T47D (cell line): ENCODE measurements around the gene ZNF672.
A peak's percentile ranks its signal among the peaks of the same experiment; 100 is the strongest.
"Not testable (repeated sequence)": the region's sequence is repeated elsewhere in the genome, so short reads cannot be mapped to it uniquely, and the experiment has no call there.

ENCODE experiments used
- DNase-seq, 2 experiments: peaks; one replicate each; pipeline versions ENCODE4 v3.0.0 to v3.0.0-alpha.2; 2011 to 2012; ENCODE audit warnings: low read depth in 1 of 2, low spot score in 1 of 2
- JUND ChIP-seq: IDR thresholded peaks from 2 replicates; pipeline ENCODE4 v1.6.1; 2012; ENCODE audit warnings: low read depth
- in situ Hi-C: cut with HindIII; loops from 2 replicates; pipeline ENCODE4 v1.10.0; 2016; ENCODE audit warnings: low sequenced_read_pairs, low pct_unique_long_range_greater_than_20kb

The ZNF672 gene

GRCh38 chr1:248873993-248874533 lies 36.0 kb downstream of the ZNF672 start:
- TF ChIP-seq JUND, result no peak
- DNase-seq, result peak in 1 of 2 experiments; percentile 92
- in situ Hi-C loops, result no loop called here

DNA sequence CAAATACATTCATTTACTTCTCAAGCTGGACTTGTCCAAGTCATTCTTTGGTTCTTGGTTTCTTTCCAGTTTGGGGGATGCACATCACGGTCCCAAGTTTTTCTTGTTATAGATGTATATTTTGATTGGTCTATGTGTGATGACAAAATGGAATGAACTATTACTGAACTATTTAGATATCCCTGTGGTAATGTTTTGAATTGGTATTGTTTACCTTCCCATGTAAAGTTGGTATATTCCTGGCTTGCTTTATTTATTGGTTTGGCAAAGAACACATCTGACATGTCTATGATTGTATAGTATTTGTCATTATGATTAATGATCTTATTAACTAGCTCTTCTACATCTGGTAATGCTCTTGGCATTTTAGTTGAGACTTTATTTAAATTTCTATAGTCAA lies 43.2 kb downstream of the ZNF672 start:
- no peak for TF ChIP-seq JUND
- in situ Hi-C loops, result no loop called here
- DNase-seq, result no peak

DNA sequence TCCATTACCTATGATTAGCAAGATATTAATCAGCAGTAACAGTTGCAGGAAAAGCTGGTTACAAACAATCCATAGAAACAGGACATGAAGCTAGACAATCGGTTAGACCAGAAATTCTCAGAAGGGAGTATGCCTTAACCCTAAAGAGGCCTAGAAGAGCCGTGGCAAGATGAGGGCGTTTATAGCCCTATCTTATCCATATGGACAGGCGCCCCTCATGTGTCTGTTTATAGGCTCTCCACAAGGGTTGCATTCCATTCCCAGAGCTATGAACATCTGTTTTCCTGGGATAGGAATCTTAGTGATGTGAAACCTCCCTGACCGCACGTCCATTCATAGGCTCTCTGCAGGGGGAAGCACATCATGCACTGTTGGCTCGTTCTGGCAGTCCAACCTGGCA lies 44.4 kb downstream of the ZNF672 start:
- DNase-seq, result not testable (repeated sequence)

DNA sequence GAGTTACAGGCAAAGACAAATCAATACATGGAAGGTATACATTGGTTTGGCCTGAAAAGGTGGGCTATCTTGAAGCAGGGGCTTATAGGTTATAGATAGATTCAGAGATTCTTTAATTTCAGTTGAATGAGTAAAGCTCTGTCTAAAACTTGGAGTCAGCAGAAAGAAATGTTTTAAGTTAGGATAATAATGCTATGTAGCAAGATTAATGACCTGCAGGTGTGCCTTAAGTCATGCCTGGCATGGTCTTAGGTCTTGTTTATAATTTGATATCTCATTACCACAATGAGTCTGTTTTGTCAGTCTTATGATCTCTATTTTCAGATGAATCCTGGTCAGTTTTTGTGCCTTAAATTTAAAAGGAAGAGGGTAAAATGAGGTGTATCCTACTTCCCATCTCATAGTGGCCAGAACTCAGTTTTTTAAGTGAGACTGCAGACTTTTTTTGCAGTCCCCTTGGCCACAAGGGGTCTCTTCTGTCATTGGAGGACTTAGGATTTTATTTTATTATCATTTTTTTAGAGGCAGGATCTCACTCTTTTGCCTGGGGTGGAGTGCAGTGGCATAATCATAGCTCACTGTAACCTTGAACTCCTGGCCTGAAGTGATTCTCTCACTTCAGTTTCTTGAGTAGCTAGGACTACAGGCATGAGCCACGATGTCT lies 46.7 kb downstream of the ZNF672 start:
- no peak for TF ChIP-seq JUND
- in situ Hi-C loops, result no loop called here
- DNase-seq, result no peak

More for the DNA sequence above, 44.4 kb downstream of the ZNF672 start:
- in situ Hi-C loops, result not testable (repeated sequence)

DNA sequence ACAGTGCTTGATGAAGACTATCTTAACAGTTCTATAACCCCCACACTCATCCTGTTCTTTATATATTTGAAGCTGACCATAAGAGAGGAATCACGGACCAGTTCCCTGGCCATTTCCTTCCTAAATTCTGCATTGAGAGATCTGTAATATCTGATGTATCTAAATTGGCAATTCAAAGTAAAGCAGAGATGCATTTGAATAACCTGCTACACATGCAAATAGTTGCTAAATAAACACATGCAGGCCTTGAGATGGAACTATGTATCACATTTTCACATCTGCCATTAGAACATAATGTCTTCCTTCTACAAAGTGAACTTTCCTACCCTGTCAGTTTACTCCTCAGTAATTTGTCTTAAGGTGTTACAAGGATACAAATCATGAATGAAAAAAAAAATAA lies 47.6 kb downstream of the ZNF672 start:
- in situ Hi-C loops, result no loop called here
- DNase-seq, result no peak
- no peak for TF ChIP-seq JUND

- no peak for DNase-seq
These were observed 48.3 kb downstream of the ZNF672 start for GRCh38 chr1:248886237-248886895.

DNA sequence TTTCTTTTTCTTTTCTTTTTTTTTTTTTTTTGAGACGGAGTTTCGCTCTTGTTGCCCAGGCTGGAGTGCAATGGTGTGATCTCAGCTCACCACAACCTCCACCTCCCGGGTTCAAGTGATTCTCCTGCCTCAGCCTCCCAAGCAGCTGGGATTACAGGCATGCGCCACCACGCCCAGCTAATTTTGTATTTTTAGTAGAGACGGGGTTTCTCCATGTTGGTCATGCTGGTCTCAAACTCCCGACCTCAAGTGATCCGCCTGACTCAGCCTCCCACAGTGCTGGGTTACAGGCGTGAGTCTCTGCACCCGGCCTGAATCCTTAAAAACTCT lies 51.9 kb downstream of the ZNF672 start:
- in situ Hi-C loops, DNase-seq: not testable (repeated sequence)

More at GRCh38 chr1:248886237-248886895, 48.3 kb downstream of the ZNF672 start:
- no peak for TF ChIP-seq JUND
- in situ Hi-C loops, result no loop called here

DNA sequence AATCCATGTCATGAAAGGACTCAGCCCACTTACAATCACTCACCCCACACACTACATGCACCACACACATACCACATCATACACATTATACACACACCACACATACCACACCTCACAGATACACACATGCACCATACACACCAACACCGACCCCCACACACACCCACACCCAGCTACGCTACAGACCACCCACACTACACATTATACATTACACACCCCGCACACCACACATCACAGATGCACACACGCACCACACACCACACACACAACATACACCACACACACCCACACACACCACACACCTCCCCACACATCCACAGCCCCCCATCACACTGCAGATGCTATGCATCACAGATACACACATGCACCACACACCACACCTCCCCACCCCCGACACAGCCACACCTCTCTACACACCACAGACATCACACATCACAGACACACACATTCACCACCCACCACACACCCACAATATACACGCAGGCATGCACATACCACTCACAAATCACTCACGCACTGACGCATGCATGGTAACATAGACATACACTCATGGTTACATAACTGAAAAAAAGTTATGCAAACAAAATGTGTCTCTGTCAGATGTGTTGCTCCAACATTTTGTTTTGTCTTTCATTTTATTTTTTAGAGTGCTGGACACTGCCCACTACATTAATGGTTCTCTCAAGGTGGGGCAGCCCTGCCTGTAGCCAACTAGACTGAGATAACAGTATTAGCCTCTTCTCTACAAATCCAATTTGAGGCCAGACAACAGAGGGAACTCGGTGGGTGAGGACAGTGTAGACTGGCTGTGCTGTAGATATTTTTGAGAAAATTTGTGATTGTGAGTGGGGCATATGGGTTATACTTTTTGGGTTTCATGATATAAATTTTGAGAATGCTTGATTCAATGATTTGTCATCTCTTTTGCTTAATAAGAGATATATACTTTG lies 52.8 kb downstream of the ZNF672 start:
- in situ Hi-C loops, result no loop called here
- no peak for TF ChIP-seq JUND
- DNase-seq, result no peak

DNA sequence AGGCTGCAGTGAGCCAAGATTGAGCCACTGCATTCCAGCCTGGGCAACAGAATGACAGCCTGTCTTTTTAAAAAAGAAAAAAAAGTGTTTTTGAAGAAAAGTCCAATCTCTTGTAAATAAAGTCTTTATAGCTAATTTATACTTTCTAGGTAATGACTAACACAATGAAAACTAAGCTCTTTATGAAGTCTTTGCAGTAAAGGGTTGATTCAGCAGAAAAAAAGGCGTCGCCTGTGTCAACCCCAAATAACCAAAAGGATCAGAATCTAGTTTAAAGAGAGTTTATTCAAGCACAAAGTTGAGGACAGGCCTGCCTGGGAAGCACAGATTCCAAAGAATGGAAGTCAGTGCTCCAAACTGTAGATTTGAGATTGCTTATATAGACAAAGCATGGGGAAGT lies 53.7 kb downstream of the ZNF672 start:
- TF ChIP-seq JUND, result no peak
- DNase-seq, result no peak
- in situ Hi-C loops, result no loop called here

DNA sequence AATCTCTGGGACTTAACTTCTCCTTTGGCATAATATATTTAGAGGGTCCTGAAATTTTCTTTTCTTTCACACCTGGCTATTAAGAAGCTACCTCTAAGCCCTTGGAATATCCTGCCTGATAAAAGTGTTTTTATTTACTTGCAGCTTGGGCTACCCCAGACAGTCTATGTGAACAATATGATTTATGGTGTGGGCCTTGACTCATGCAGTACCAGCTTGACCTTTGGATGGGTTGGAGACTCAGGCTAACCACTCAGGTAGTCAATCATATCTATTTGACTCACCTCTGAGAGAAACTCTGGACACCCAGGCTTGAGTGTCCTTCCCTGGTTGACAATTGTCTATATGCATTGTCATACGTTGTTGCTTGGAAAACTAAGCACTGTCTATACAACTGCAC lies 54.6 kb downstream of the ZNF672 start:
- DNase-seq, result no peak
- in situ Hi-C loops, result no loop called here
- TF ChIP-seq JUND, result no peak

GRCh38 chr1:248894837-248895236 lies 56.8 kb downstream of the ZNF672 start:
- no peak for TF ChIP-seq JUND
- in situ Hi-C loops, result no loop called here
- no peak for DNase-seq

- in situ Hi-C loops, result no loop called here
- no peak for DNase-seq
- no peak for TF ChIP-seq JUND
These were observed 59.7 kb downstream of the ZNF672 start for GRCh38 chr1:248897412-248898337.
